ENCODE data around the gene METTL21C. TPM values are rescaled to one million over a fixed set of nuclear protein-coding genes. Genes with fewer than 3 reads are reported as not detected.

METTL21C gene
- polyA plus RNA-seq, 3 donors = not detected

DNA sequence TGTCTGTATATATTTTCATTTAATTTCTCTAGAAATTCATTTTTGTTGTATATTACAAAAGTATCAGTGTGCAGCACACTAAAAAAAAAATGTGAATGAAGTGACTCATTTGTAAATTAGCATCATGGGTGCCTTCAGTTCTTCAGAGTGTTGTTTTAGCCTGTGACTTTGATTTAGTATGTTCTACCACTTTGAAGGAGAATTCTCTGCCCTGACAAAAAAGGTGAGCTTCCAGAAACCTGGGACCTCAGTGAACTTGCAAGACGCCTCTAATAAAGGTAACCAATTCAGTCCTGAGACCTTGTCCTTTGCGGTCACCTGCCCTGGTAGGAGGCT is 2.4 kb downstream of the METTL21C start:
- Histone ChIP-seq H4K20me1 (ENCODE audit: insufficient read depth, low read length) (no peaks in the 10 kb centered on the region), H3K4me3 (replicated peaks in 1 of 3; ENCODE audit: low read depth in 2 of 3, low read length in 3 of 3) (no peak overlapping the region), H3K79me2 (ENCODE audit: insufficient read depth, low read length) (no peaks in the 10 kb centered on the region), H2AFZ (ENCODE audit: insufficient read depth, low read depth, low read length, poor library complexity, severe bottlenecking) (no peak overlapping the region), H3K36me3 (replicated peaks in 1 of 2; ENCODE audit: control insufficient read depth in 1 of 2, insufficient read depth in 2 of 2, low read length in 2 of 2) (no peaks in the 10 kb centered on the region), H3K4me2 (replicated peaks; ENCODE audit: extremely low read depth, low read length, poor library complexity, severe bottlenecking) (no peak overlapping the region), H3K4me1 (ENCODE audit: control insufficient read depth in 1 of 2, insufficient read depth in 2 of 2, low read length in 2 of 2) (no peaks in the 10 kb centered on the region), H3K27me3 (ENCODE audit: control insufficient read depth in 2 of 2, insufficient read depth in 2 of 2, low read length in 2 of 2) (peaks cover 0 to 4% of the 10 kb centered on the region in 2 donors), H3K9ac (ENCODE audit: insufficient read depth, low read length, poor library complexity, severe bottlenecking) (no peak overlapping the region), H3K9me3 (replicated peaks in 1 of 2; ENCODE audit: control insufficient read depth in 1 of 2, insufficient read depth in 1 of 2, low read length in 2 of 2) (no peaks in the 10 kb centered on the region), H3K27ac (ENCODE audit: low read depth in 1 of 2, low read length in 2 of 2) (no peak overlapping the region)
- no peak for DNase-seq
- WGBS (ENCODE audit: insufficient coverage) = no CpG with 5 or more reads among the region's 2 CpGs
- no peaks in the 10 kb centered on the region for H3K9me3 Mint-ChIP-seq
- no peaks in the 10 kb centered on the region for H3K4me1 Mint-ChIP-seq
- H3K4me3 Mint-ChIP-seq = no peak overlapping the region
- no peak overlapping the region for H3K27ac Mint-ChIP-seq
- TF ChIP-seq, protein P1, sequence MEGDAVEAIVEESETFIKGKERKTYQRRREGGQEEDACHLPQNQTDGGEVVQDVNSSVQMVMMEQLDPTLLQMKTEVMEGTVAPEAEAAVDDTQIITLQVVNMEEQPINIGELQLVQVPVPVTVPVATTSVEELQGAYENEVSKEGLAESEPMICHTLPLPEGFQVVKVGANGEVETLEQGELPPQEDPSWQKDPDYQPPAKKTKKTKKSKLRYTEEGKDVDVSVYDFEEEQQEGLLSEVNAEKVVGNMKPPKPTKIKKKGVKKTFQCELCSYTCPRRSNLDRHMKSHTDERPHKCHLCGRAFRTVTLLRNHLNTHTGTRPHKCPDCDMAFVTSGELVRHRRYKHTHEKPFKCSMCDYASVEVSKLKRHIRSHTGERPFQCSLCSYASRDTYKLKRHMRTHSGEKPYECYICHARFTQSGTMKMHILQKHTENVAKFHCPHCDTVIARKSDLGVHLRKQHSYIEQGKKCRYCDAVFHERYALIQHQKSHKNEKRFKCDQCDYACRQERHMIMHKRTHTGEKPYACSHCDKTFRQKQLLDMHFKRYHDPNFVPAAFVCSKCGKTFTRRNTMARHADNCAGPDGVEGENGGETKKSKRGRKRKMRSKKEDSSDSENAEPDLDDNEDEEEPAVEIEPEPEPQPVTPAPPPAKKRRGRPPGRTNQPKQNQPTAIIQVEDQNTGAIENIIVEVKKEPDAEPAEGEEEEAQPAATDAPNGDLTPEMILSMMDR (IDR thresholded peaks at IDR 0.05) = no peak
- H3K36me3 Mint-ChIP-seq = no peaks in the 10 kb centered on the region
- H3K27me3 Mint-ChIP-seq (ENCODE audit: low read depth in 3 of 3) = peaks cover 11 to 13% (median 11%) of the 10 kb centered on the region in 3 donors
- intact Hi-C loops (cut with micrococcal nuclease) = no loop called here

DNA sequence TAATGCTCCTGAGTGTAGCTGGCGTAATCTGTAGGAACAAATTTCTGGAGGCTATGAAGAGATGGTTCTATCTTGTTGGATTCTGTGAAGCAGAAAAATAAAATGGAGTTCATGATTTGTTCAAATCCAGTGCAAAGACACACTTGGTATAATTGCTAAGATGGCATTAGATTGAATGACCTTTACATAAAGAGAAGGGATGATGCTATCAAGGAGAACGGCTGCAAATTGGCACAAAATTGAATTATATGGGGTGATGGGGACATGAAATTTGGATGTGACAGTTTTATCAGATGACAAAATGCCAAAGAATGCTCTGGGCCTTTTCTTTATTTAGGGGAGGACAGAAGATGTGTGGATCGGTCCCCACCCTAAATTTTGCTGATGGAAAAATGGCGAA is 4.0 kb downstream of the METTL21C start:
- Histone ChIP-seq H3K79me2 (ENCODE audit: insufficient read depth, low read length) (no peaks in the 10 kb centered on the region), H3K4me1 (ENCODE audit: control insufficient read depth in 1 of 2, insufficient read depth in 2 of 2, low read length in 2 of 2) (no peaks in the 10 kb centered on the region), H3K9me3 (replicated peaks in 1 of 2; ENCODE audit: control insufficient read depth in 1 of 2, insufficient read depth in 1 of 2, low read length in 2 of 2) (no peaks in the 10 kb centered on the region), H3K4me2 (replicated peaks; ENCODE audit: extremely low read depth, low read length, poor library complexity, severe bottlenecking) (no peak overlapping the region), H3K9ac (ENCODE audit: insufficient read depth, low read length, poor library complexity, severe bottlenecking) (no peak overlapping the region), H3K27ac (ENCODE audit: low read depth in 1 of 2, low read length in 2 of 2) (no peak overlapping the region), H3K4me3 (replicated peaks in 1 of 3; ENCODE audit: low read depth in 2 of 3, low read length in 3 of 3) (no peak overlapping the region), H3K36me3 (replicated peaks in 1 of 2; ENCODE audit: control insufficient read depth in 1 of 2, insufficient read depth in 2 of 2, low read length in 2 of 2) (no peaks in the 10 kb centered on the region), H4K20me1 (ENCODE audit: insufficient read depth, low read length) (no peaks in the 10 kb centered on the region), H2AFZ (ENCODE audit: insufficient read depth, low read depth, low read length, poor library complexity, severe bottlenecking) (no peak overlapping the region), H3K27me3 (ENCODE audit: control insufficient read depth in 2 of 2, insufficient read depth in 2 of 2, low read length in 2 of 2) (peaks cover 4 to 5% of the 10 kb centered on the region in 2 donors)
- H3K4me1 Mint-ChIP-seq = no peaks in the 10 kb centered on the region
- WGBS (ENCODE audit: insufficient coverage) = 93% methylated on average over 2 of the region's 4 CpGs
- H3K4me3 Mint-ChIP-seq = no peak overlapping the region
- no peak for DNase-seq
- no peaks in the 10 kb centered on the region for H3K9me3 Mint-ChIP-seq
- H3K27ac Mint-ChIP-seq = no peak overlapping the region
- H3K36me3 Mint-ChIP-seq = no peaks in the 10 kb centered on the region
- intact Hi-C loops (cut with micrococcal nuclease) = no loop called here
- TF ChIP-seq, protein P1 (IDR thresholded peaks at IDR 0.05) = no peak
- H3K27me3 Mint-ChIP-seq (ENCODE audit: low read depth in 3 of 3) = peaks cover 9 to 13% (median 11%) of the 10 kb centered on the region in 3 donors

Data from CD14-positive monocyte (primary cell).